A673 (cell line): ENCODE results near the gene FRMD6. TPM values are rescaled to one million over a fixed set of nuclear protein-coding genes. Genes with fewer than 3 reads are reported as not detected.
A peak's percentile ranks its signal among the peaks of the same experiment; 100 is the strongest.

Source experiments
- BruUV-seq: library from RNA; stranded (reverse); fragments of 400-500 nt; replicated peaks from 2 replicates; lab custom pipeline; 2021; lab: Mats Ljungman, UMichigan
- CTCF ChIA-PET: fragments of 300-600 bp; sonication (Branson Sonifier 250); formaldehyde crosslinking; loops from one replicate; lab custom pipeline; 2022; ENCODE audit warnings: antibody characterized with exemption; lab: Charles Lee
- POLR2A ChIA-PET: fragments of 300-600 bp; sonication (Branson Sonifier 250); formaldehyde crosslinking; loops from one replicate; lab custom pipeline; 2022; ENCODE audit warnings: antibody characterized with exemption; ENCODE audit not compliant: low non-redundant PET; lab: Charles Lee
- DNase-seq: peaks from one replicate; pipeline ENCODE4 v3.0.0-alpha.2; 2015; ENCODE audit warnings: low spot score
- H3K27ac ChIP-seq: fragments of 200-600 bp; sonication (generic); 2 replicates; pipeline ENCODE4 v1.5.1; 2016; ENCODE audit warnings: mixed run types, low read depth, mild to moderate bottlenecking, mixed read lengths, antibody characterized with exemption, low read length; ENCODE audit not compliant: poor library complexity, severe bottlenecking
- H3K27me3 ChIP-seq: fragments of 200-600 bp; sonication (generic); replicated peaks from 2 replicates; pipeline ENCODE4 v1.6.1; 2017; ENCODE audit warnings: mixed run types, low read depth, mild to moderate bottlenecking, mixed read lengths, antibody characterized with exemption, low read length; ENCODE audit not compliant: insufficient read depth, poor library complexity
- H3K36me3 ChIP-seq: fragments of 200-600 bp; sonication (generic); 2 replicates; pipeline ENCODE4 v1.6.1; 2016; ENCODE audit warnings: mixed run types, mild to moderate bottlenecking, mixed read lengths, antibody characterized with exemption, low read length; ENCODE audit not compliant: insufficient read depth, poor library complexity, severe bottlenecking
- H3K4me1 ChIP-seq: fragments of 200-600 bp; sonication (generic); 2 replicates; pipeline ENCODE4 v1.6.1; 2017; ENCODE audit warnings: mixed run types, mild to moderate bottlenecking, mixed read lengths, antibody characterized with exemption, low read length; ENCODE audit not compliant: insufficient read depth, poor library complexity, severe bottlenecking
- H3K4me3 ChIP-seq: fragments of 200-600 bp; sonication (generic); 2 replicates; pipeline ENCODE4 v1.5.1; 2016; ENCODE audit warnings: low read depth, mixed run types, mild to moderate bottlenecking, mixed read lengths, low read length; ENCODE audit not compliant: poor library complexity, severe bottlenecking
- H3K9me3 ChIP-seq: fragments of 200-600 bp; sonication (generic); 2 replicates; pipeline ENCODE4 v1.6.1; 2016; ENCODE audit warnings: mixed run types, low read depth, mild to moderate bottlenecking, mixed read lengths, antibody characterized with exemption, low read length; ENCODE audit not compliant: poor library complexity, severe bottlenecking
- CTCF ChIP-seq: fragments of 300-800, 200-600 bp; sonication (generic); conservative IDR thresholded peaks from 2 replicates; pipeline ENCODE4 v1.5.1; 2017; ENCODE audit warnings: low read depth, mild to moderate bottlenecking, antibody characterized with exemption, low read length, moderate library complexity, mixed read lengths
- EZH2 ChIP-seq: fragments of 200-600 bp; sonication (generic); IDR thresholded peaks from 2 replicates; pipeline ENCODE4 v1.6.1; 2017; ENCODE audit warnings: borderline replicate concordance, low read depth, mild to moderate bottlenecking, mixed read lengths, antibody characterized with exemption, low read length; ENCODE audit not compliant: poor library complexity, severe bottlenecking
- intact Hi-C: fragments of 100-400 bp; cut with micrococcal nuclease; formaldehyde crosslinking; loops from one replicate; pipeline ENCODE4 v1.10.0; 2022; ENCODE audit not compliant: unreplicated experiment
- total RNA-seq: library from RNA; stranded (reverse); gene quantifications from 2 replicates; pipeline ENCODE4 v1.2.3, GENCODE V29; 2021

The FRMD6 gene
- total RNA-seq, 1 experiment from 2014 or later, result 27.6 TPM

GRCh38 chr14:51636109-51636508, 15.6 kb upstream of the FRMD6 start:
- H3K9me3 ChIP-seq, result no peaks in the 10 kb centered on the region
- no peak overlapping the region for H3K4me3 ChIP-seq
- DNase-seq, result no peak
- intact Hi-C loops, result no loop called here
- BruUV-seq, result no TSS peak
- no peaks in the 10 kb centered on the region for H3K36me3 ChIP-seq
- H3K4me1 ChIP-seq, result no peaks in the 10 kb centered on the region
- H3K27ac ChIP-seq, result no peak overlapping the region
- no peak for TF ChIP-seq CTCF
- no peak for TF ChIP-seq EZH2
- CTCF ChIA-PET, result no interaction called here
- no peaks in the 10 kb centered on the region for H3K27me3 ChIP-seq
- POLR2A ChIA-PET, result no interaction called here

- TF ChIP-seq CTCF, result no peak
- TF ChIP-seq EZH2, result no peak
- Histone ChIP-seq H3K4me3 (no peak overlapping the region), H3K27me3 (no peaks in the 10 kb centered on the region), H3K27ac (no peak overlapping the region), H3K36me3 (no peaks in the 10 kb centered on the region), H3K4me1 (no peaks in the 10 kb centered on the region), H3K9me3 (no peaks in the 10 kb centered on the region)
- no TSS peak for BruUV-seq
- DNase-seq, result peak; percentile 43
- POLR2A ChIA-PET, result no interaction called here
- intact Hi-C loops, result no loop called here
- CTCF ChIA-PET, result no interaction called here
Measured at GRCh38 chr14:51638071-51638944, 13.4 kb upstream of the FRMD6 start.

DNA sequence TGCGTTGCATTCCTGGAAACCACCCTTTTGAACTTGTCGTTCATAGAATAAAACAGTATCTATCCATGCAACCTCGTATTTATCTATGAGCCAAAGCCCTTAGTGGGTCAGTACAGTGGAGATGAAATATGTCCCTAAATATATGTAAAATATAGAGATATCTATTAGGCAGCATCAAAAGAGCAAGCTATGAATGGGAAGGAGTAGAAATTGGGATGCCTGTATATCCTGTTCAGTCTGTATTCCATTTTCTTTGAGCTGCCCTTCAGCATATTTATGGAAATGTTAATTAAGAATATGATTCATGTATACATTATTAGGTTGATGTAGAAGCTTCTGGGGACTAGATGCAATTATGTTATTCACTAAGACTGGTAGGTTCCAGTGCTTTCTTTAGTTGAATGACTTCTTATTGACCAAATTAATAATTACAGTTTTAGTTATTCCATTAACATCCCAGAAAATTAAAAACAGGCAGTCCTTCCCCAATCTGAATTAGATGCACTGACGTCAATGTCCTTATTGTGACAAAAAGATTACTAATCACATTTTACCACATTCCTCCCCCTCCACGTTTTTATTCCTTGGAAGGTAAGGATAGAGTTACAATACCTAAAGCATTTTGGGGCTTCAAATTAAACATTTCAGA, 11.9 kb upstream of the FRMD6 start:
- ChIA-PET CTCF (no interaction called here), POLR2A (no interaction called here)
- Histone ChIP-seq H3K36me3 (no peaks in the 10 kb centered on the region), H3K4me3 (no peak overlapping the region), H3K4me1 (no peaks in the 10 kb centered on the region), H3K27me3 (no peaks in the 10 kb centered on the region), H3K27ac (no peak overlapping the region), H3K9me3 (no peaks in the 10 kb centered on the region)
- no peak for TF ChIP-seq EZH2
- TF ChIP-seq CTCF, result no peak
- DNase-seq, result no peak
- BruUV-seq, result no TSS peak
- intact Hi-C loops, result no loop called here
